WTC11 (cell line): ENCODE data around the gene CA7. TPM values are rescaled to one million over a fixed set of nuclear protein-coding genes. Genes with fewer than 3 reads are reported as not detected.

Source experiments
- ATAC-seq: fragments of 200-7000 bp; cut with Tn5 transposase; 2 replicates; pipeline ENCODE4 v1.10.0; 2021; ENCODE audit warnings: mild to moderate bottlenecking, moderate library complexity
- CTCF ChIA-PET: fragments of 300-600 bp; sonication (Branson Sonifier 250); formaldehyde crosslinking; loops from one replicate; lab custom pipeline; 2021; ENCODE audit warnings: antibody characterized with exemption; lab: Charles Lee
- POLR2A ChIA-PET: fragments of 350-600 bp; sonication (Branson Sonifier 250); formaldehyde crosslinking; loops from one replicate; lab custom pipeline; 2021; ENCODE audit warnings: antibody characterized with exemption; lab: Charles Lee
- DNase-seq: peaks from one replicate; pipeline ENCODE4 v3.0.0; 2021; ENCODE audit warnings: low spot score
- H3K27ac Mint-ChIP-seq: 2 replicates; pipeline ENCODE4 v1.8.0; 2021; ENCODE audit warnings: mixed read lengths
- H3K27me3 Mint-ChIP-seq: 2 replicates; pipeline ENCODE4 v1.8.0; 2021; ENCODE audit warnings: low read depth, mild to moderate bottlenecking, moderate library complexity, mixed read lengths
- H3K36me3 Mint-ChIP-seq: 2 replicates; pipeline ENCODE4 v1.8.0; 2021; ENCODE audit warnings: mixed read lengths
- H3K4me1 Mint-ChIP-seq: 2 replicates; pipeline ENCODE4 v1.8.0; 2022; ENCODE audit warnings: mixed read lengths
- H3K4me3 Mint-ChIP-seq: 2 replicates; pipeline ENCODE4 v1.8.0; 2021; ENCODE audit warnings: mild to moderate bottlenecking, moderate library complexity, mixed read lengths
- H3K9me3 Mint-ChIP-seq: 2 replicates; pipeline ENCODE4 v1.8.0; 2021; ENCODE audit warnings: mixed read lengths
- ATF1 ChIP-seq: sonication (generic); formaldehyde crosslinking; IDR thresholded peaks from 2 replicates; pipeline ENCODE4 v1.8.1; 2023; ENCODE audit warnings: mild to moderate bottlenecking, moderate library complexity, missing genetic modification reagents
- ATF2 ChIP-seq: sonication (generic); formaldehyde crosslinking; IDR thresholded peaks from 2 replicates; pipeline ENCODE4 v1.8.1; 2022; ENCODE audit warnings: low read depth, missing genetic modification reagents, borderline replicate concordance
- CBFB ChIP-seq: sonication (generic); formaldehyde crosslinking; IDR thresholded peaks from 2 replicates; pipeline ENCODE4 v1.8.1; 2022; ENCODE audit warnings: mild to moderate bottlenecking, low read depth, missing genetic modification reagents
- HMGXB4 ChIP-seq: sonication (generic); formaldehyde crosslinking; IDR thresholded peaks from 2 replicates; pipeline ENCODE4 v1.8.1; 2023; ENCODE audit warnings: mild to moderate bottlenecking, moderate library complexity, missing genetic modification reagents
- JUN ChIP-seq: sonication (generic); formaldehyde crosslinking; IDR thresholded peaks from 2 replicates; pipeline ENCODE4 v1.8.0; 2023; ENCODE audit warnings: mild to moderate bottlenecking, missing genetic modification reagents
- NFE2L1 ChIP-seq: sonication (generic); formaldehyde crosslinking; IDR thresholded peaks from 2 replicates; pipeline ENCODE4 v1.8.1; 2023; ENCODE audit warnings: missing genetic modification reagents
- NR2C2 ChIP-seq: sonication (generic); formaldehyde crosslinking; IDR thresholded peaks from 2 replicates; pipeline ENCODE4 v1.8.0; 2022; ENCODE audit warnings: mild to moderate bottlenecking, missing genetic modification reagents
- NR3C1 ChIP-seq: sonication (generic); formaldehyde crosslinking; conservative IDR thresholded peaks from 2 replicates; pipeline ENCODE4 v1.8.1; 2023; ENCODE audit warnings: low read depth, mild to moderate bottlenecking, missing genetic modification reagents
- OVOL2 ChIP-seq: fragments of 250-450 bp; sonication (Bioruptor Pico); IDR thresholded peaks from 2 replicates; pipeline ENCODE4 v1.9.0; 2021; ENCODE audit warnings: mild to moderate bottlenecking, borderline replicate concordance
- RELA ChIP-seq: sonication (generic); formaldehyde crosslinking; IDR thresholded peaks from 2 replicates; pipeline ENCODE4 v1.8.1; 2022; ENCODE audit warnings: missing genetic modification reagents, mild to moderate bottlenecking, borderline replicate concordance
- STAT6 ChIP-seq: sonication (generic); formaldehyde crosslinking; conservative IDR thresholded peaks from 2 replicates; pipeline ENCODE4 v1.8.1; 2023; ENCODE audit warnings: mild to moderate bottlenecking, low read depth, missing genetic modification reagents, moderate library complexity
- TCF7 ChIP-seq: sonication (generic); formaldehyde crosslinking; IDR thresholded peaks from 2 replicates; pipeline ENCODE4 v1.8.0; 2022; ENCODE audit warnings: mild to moderate bottlenecking, low read depth, missing genetic modification reagents, moderate library complexity
- USF1 ChIP-seq: sonication (generic); formaldehyde crosslinking; IDR thresholded peaks from 2 replicates; pipeline ENCODE4 v1.8.0; 2022; ENCODE audit warnings: mild to moderate bottlenecking, missing genetic modification reagents
- ZNF317 ChIP-seq: sonication (generic); formaldehyde crosslinking; IDR thresholded peaks from 2 replicates; pipeline ENCODE4 v1.8.1; 2023; ENCODE audit warnings: low read depth, mild to moderate bottlenecking, moderate library complexity, missing genetic modification reagents, borderline replicate concordance
- ZNF425 ChIP-seq: fragments of 250-450 bp; sonication (Bioruptor Pico); conservative IDR thresholded peaks from 2 replicates; pipeline ENCODE4 v1.9.0; 2021; ENCODE audit warnings: mild to moderate bottlenecking
- ZNF512 ChIP-seq: sonication (generic); formaldehyde crosslinking; IDR thresholded peaks from 2 replicates; pipeline ENCODE4 v1.8.1; 2022; ENCODE audit warnings: missing genetic modification reagents, borderline replicate concordance
- ZNF671 ChIP-seq: fragments of 250-450 bp; sonication (Bioruptor Pico); IDR thresholded peaks from 2 replicates; pipeline ENCODE4 v1.8.0; 2021; ENCODE audit warnings: mild to moderate bottlenecking
- total RNA-seq: library from RNA; stranded (reverse); gene quantifications from 3 replicates; pipeline ENCODE4 v1.2.3, GENCODE V29; 2021
- TF ChIP-seq, protein P1 (sequence below): sonication (generic); formaldehyde crosslinking; IDR thresholded peaks from 2 replicates; pipeline ENCODE4 v1.8.1; 2022; ENCODE audit warnings: low read depth, mild to moderate bottlenecking, moderate library complexity, missing genetic modification reagents, borderline replicate concordance

Gene CA7
- total RNA-seq, 1 experiment from 2014 or later = 1.6 TPM

GRCh38 chr16:66891360-66891759, 47.1 kb downstream of the CA7 start:
- H3K4me3 Mint-ChIP-seq = no peak overlapping the region
- H3K27ac Mint-ChIP-seq = no peak overlapping the region
- ATAC-seq (no peak), DNase-seq (no peak)
- H3K9me3 Mint-ChIP-seq = no peaks in the 10 kb centered on the region
- TF ChIP-seq OVOL2 (CRISPR knock-in tag) (no peak), JUN (CRISPR knock-in tag) (no peak), ZNF425 (CRISPR knock-in tag) (no peak), ZNF317 (CRISPR knock-in tag) (no peak)
- H3K36me3 Mint-ChIP-seq = peaks cover 2% of the 10 kb centered on the region; the same call in 1 of the 2 replicates
- H3K4me1 Mint-ChIP-seq = peaks cover 10% of the 10 kb centered on the region
- H3K27me3 Mint-ChIP-seq = no peaks in the 10 kb centered on the region
- ChIA-PET POLR2A (no interaction called here), CTCF (interaction anchor here (1.0 to 11.5 kb wide), 5 partner anchors 18 to 61 kb away, joined by 3 to 175 read pairs (median 10); partner anchors contain the start of genes NAE1 and RRAD)

DNA sequence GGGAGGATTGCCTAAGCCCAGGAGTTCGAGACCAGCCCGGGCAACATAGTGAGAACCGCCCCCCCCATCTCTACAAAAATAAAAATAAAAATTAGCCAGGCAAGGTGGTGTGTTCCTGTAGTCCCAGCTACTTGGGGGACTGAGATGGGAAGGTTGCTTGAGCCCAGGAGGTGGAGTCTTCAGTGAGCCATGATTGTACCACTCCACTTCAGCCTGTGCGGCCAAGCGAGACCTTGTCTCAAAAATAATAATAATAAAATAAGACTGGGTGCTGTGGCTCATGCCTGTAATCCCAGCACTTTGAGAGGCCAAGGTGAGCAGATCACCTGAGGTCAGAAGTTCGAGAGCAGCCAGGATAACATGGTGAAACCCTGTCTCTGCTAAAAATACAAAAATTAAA, 47.6 kb downstream of the CA7 start:
- no peak for ATAC-seq
- H3K9me3 Mint-ChIP-seq = no peaks in the 10 kb centered on the region
- ChIA-PET POLR2A (no interaction called here), CTCF (interaction anchor here (1.0 to 11.5 kb wide), 7 partner anchors 12 to 69 kb away, joined by 4 to 175 read pairs (median 6); partner anchors contain the start of genes CES3, NAE1 and RRAD)
- TF ChIP-seq NR3C1 (CRISPR knock-in tag) (no peak), ZNF671 (no peak), OVOL2 (CRISPR knock-in tag) (no peak), HMGXB4 (CRISPR knock-in tag) (no peak), ATF2 (CRISPR knock-in tag) (no peak), NFE2L1 (CRISPR knock-in tag) (no peak), STAT6 (CRISPR knock-in tag) (no peak), ATF1 (CRISPR knock-in tag) (no peak), RELA (CRISPR knock-in tag) (no peak), CBFB (CRISPR knock-in tag) (no peak), NR2C2 (CRISPR knock-in tag) (no peak), TCF7 (no peak), USF1 (no peak), ZNF512 (CRISPR knock-in tag) (no peak)
- TF ChIP-seq, protein P1, sequence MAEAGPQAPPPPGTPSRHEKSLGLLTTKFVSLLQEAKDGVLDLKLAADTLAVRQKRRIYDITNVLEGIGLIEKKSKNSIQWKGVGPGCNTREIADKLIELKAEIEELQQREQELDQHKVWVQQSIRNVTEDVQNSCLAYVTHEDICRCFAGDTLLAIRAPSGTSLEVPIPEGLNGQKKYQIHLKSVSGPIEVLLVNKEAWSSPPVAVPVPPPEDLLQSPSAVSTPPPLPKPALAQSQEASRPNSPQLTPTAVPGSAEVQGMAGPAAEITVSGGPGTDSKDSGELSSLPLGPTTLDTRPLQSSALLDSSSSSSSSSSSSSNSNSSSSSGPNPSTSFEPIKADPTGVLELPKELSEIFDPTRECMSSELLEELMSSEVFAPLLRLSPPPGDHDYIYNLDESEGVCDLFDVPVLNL (CRISPR knock-in tag) = no peak
- peaks cover 7% of the 10 kb centered on the region for H3K4me1 Mint-ChIP-seq
- peaks cover 2% of the 10 kb centered on the region; the same call in 1 of the 2 replicates for H3K36me3 Mint-ChIP-seq
- no peak overlapping the region for H3K4me3 Mint-ChIP-seq
- H3K27me3 Mint-ChIP-seq = no peaks in the 10 kb centered on the region
- no peak for DNase-seq
- no peak overlapping the region for H3K27ac Mint-ChIP-seq
